HEK293 (cell line): Measurements from ENCODE around the gene DGKH.
A peak's percentile ranks its signal among the peaks of the same experiment; 100 is the strongest.

Experiments used
- KLF7 ChIP-seq: fragments of 450-650 bp; formaldehyde crosslinking; IDR thresholded peaks from 2 replicates; pipeline ENCODE4 v1.5.1; 2016; ENCODE audit warnings: missing biosample characterization, missing genetic modification characterization, borderline replicate concordance
- KLF9 ChIP-seq: fragments of 450-650 bp; formaldehyde crosslinking; IDR thresholded peaks from 2 replicates; pipeline ENCODE4 v1.5.1; 2016; ENCODE audit warnings: missing biosample characterization, missing genetic modification characterization, low read depth
- OSR2 ChIP-seq: fragments of 450-650 bp; formaldehyde crosslinking; IDR thresholded peaks from 2 replicates; pipeline ENCODE4 v1.5.1; 2016; ENCODE audit warnings: missing biosample characterization, missing genetic modification characterization
- OVOL3 ChIP-seq: fragments of 450-650 bp; formaldehyde crosslinking; IDR thresholded peaks from 2 replicates; pipeline ENCODE4 v1.5.1; 2016; ENCODE audit warnings: missing biosample characterization, missing genetic modification characterization
- PATZ1 ChIP-seq: fragments of 450-650 bp; formaldehyde crosslinking; IDR thresholded peaks from 2 replicates; pipeline ENCODE4 v1.5.1; 2016; ENCODE audit warnings: missing biosample characterization, missing genetic modification characterization
- PBX3 ChIP-seq: sonication (generic); formaldehyde crosslinking; IDR thresholded peaks from 2 replicates; pipeline ENCODE4 v1.8.1; 2022; ENCODE audit warnings: mild to moderate bottlenecking, moderate library complexity, missing genetic modification reagents
- SCRT1 ChIP-seq: fragments of 450-650 bp; formaldehyde crosslinking; IDR thresholded peaks from 2 replicates; pipeline ENCODE4 v1.5.1; 2016; ENCODE audit warnings: missing biosample characterization, missing genetic modification characterization, borderline replicate concordance
- SCRT2 ChIP-seq: fragments of 450-650 bp; formaldehyde crosslinking; IDR thresholded peaks from 2 replicates; pipeline ENCODE4 v1.5.1; 2016; ENCODE audit warnings: missing biosample characterization, missing genetic modification characterization
- TCF7L2 ChIP-seq: IDR thresholded peaks from 2 replicates; pipeline ENCODE4 v1.6.1; 2011; ENCODE audit warnings: low read depth, mild to moderate bottlenecking, inconsistent platforms, low read length, moderate library complexity, borderline replicate concordance
- ZFP37 ChIP-seq: fragments of 450-650 bp; formaldehyde crosslinking; IDR thresholded peaks from 2 replicates; pipeline ENCODE4 v1.5.1; 2016; ENCODE audit warnings: missing biosample characterization, missing genetic modification characterization
- ZNF10 ChIP-seq: fragments of 450-650 bp; formaldehyde crosslinking; IDR thresholded peaks from 2 replicates; pipeline ENCODE4 v1.5.1; 2017; ENCODE audit warnings: missing biosample characterization, missing genetic modification characterization
- ZNF112 ChIP-seq: fragments of 450-650 bp; formaldehyde crosslinking; IDR thresholded peaks from 2 replicates; pipeline ENCODE4 v1.5.0; 2017; ENCODE audit warnings: missing biosample characterization, missing genetic modification characterization
- ZNF121 ChIP-seq: fragments of 450-650 bp; formaldehyde crosslinking; IDR thresholded peaks from 2 replicates; pipeline ENCODE4 v1.5.1; 2016; ENCODE audit warnings: missing biosample characterization, missing genetic modification characterization
- ZNF138 ChIP-seq: fragments of 450-650 bp; formaldehyde crosslinking; IDR thresholded peaks from 2 replicates; pipeline ENCODE4 v1.5.1; 2016; ENCODE audit warnings: missing biosample characterization, missing genetic modification characterization, borderline replicate concordance
- ZNF157 ChIP-seq: fragments of 450-650 bp; formaldehyde crosslinking; IDR thresholded peaks from 2 replicates; pipeline ENCODE4 v1.5.1; 2016; ENCODE audit warnings: missing biosample characterization, missing genetic modification characterization
- ZNF16 ChIP-seq: fragments of 450-650 bp; formaldehyde crosslinking; IDR thresholded peaks from 2 replicates; pipeline ENCODE4 v1.5.1; 2016; ENCODE audit warnings: low read depth, missing biosample characterization, missing genetic modification characterization
- ZNF214 ChIP-seq: fragments of 450-650 bp; formaldehyde crosslinking; IDR thresholded peaks from 2 replicates; pipeline ENCODE4 v1.5.1; 2017; ENCODE audit warnings: missing biosample characterization, mild to moderate bottlenecking, missing genetic modification characterization, borderline replicate concordance
- ZNF280D ChIP-seq: fragments of 450-650 bp; formaldehyde crosslinking; IDR thresholded peaks from 2 replicates; pipeline ENCODE4 v1.5.1; 2016; ENCODE audit warnings: missing biosample characterization, missing genetic modification characterization
- ZNF311 ChIP-seq: fragments of 450-650 bp; formaldehyde crosslinking; IDR thresholded peaks from 2 replicates; pipeline ENCODE4 v1.5.1; 2017; ENCODE audit warnings: missing biosample characterization, missing genetic modification characterization, borderline replicate concordance
- ZNF394 ChIP-seq: fragments of 450-650 bp; formaldehyde crosslinking; IDR thresholded peaks from 2 replicates; pipeline ENCODE4 v1.5.1; 2016; ENCODE audit warnings: missing biosample characterization, missing genetic modification characterization, mild to moderate bottlenecking, moderate library complexity, borderline replicate concordance
- ZNF404 ChIP-seq: fragments of 450-650 bp; formaldehyde crosslinking; IDR thresholded peaks from 2 replicates; pipeline ENCODE4 v1.5.1; 2017; ENCODE audit warnings: missing biosample characterization, missing genetic modification characterization
- ZNF416 ChIP-seq: fragments of 450-650 bp; formaldehyde crosslinking; IDR thresholded peaks from 2 replicates; pipeline ENCODE4 v1.5.1; 2016; ENCODE audit warnings: missing biosample characterization, missing genetic modification characterization
- ZNF518A ChIP-seq: fragments of 450-650 bp; formaldehyde crosslinking; conservative IDR thresholded peaks from 2 replicates; pipeline ENCODE4 v1.5.1; 2016; ENCODE audit warnings: low read depth, missing biosample characterization, missing genetic modification characterization
- ZNF629 ChIP-seq: fragments of 450-650 bp; formaldehyde crosslinking; IDR thresholded peaks from 2 replicates; pipeline ENCODE4 v1.5.1; 2017; ENCODE audit warnings: missing biosample characterization, missing genetic modification characterization
- ZNF645 ChIP-seq: fragments of 450-650 bp; formaldehyde crosslinking; IDR thresholded peaks from 2 replicates; pipeline ENCODE4; 2016; ENCODE audit warnings: missing biosample characterization, missing genetic modification characterization
- TF ChIP-seq, protein P1 (sequence below): fragments of 450-650 bp; formaldehyde crosslinking; IDR thresholded peaks from 2 replicates; pipeline ENCODE4 v1.5.1; 2016; ENCODE audit warnings: missing biosample characterization, missing genetic modification characterization

DGKH gene

GRCh38 chr13:42048684-42049453 is 421 bp downstream of the DGKH start (continued):
- no peak for TF ChIP-seq ZNF645 (tag by site-specific recombination)
- TF ChIP-seq ZNF112 (tag by site-specific recombination): no peak
- no peak for TF ChIP-seq ZNF518A
- no peak for TF ChIP-seq ZNF214 (tag by site-specific recombination)
- no peak for TF ChIP-seq ZNF394 (tag by site-specific recombination)
- no peak for TF ChIP-seq TCF7L2
- no peak for TF ChIP-seq ZNF416
- TF ChIP-seq ZNF16 (tag by site-specific recombination): no peak
- TF ChIP-seq PATZ1: peak; percentile 26
- no peak for TF ChIP-seq ZNF404
- TF ChIP-seq ZFP37 (tag by site-specific recombination): no peak
- TF ChIP-seq SCRT2 (tag by site-specific recombination): no peak
- peak; percentile 57 for TF ChIP-seq KLF9
- TF ChIP-seq ZNF10 (tag by site-specific recombination): no peak
- peak; percentile 34; the same call in 1 of the 2 replicates for TF ChIP-seq OSR2 (tag by site-specific recombination)
- TF ChIP-seq KLF7: no peak
- 0 out of 2 replicates have a peak, but pooled peaks have one; percentile 30 for TF ChIP-seq ZNF629 (tag by site-specific recombination)
- TF ChIP-seq PBX3 (CRISPR knock-in tag): no peak
- TF ChIP-seq OVOL3 (tag by site-specific recombination): no peak
- no peak for TF ChIP-seq ZNF138 (tag by site-specific recombination)
- TF ChIP-seq ZNF121 (tag by site-specific recombination): no peak
- TF ChIP-seq SCRT1: no peak
- no peak for TF ChIP-seq ZNF311 (tag by site-specific recombination)
- no peak for TF ChIP-seq ZNF280D (tag by site-specific recombination)
- TF ChIP-seq, protein P1, sequence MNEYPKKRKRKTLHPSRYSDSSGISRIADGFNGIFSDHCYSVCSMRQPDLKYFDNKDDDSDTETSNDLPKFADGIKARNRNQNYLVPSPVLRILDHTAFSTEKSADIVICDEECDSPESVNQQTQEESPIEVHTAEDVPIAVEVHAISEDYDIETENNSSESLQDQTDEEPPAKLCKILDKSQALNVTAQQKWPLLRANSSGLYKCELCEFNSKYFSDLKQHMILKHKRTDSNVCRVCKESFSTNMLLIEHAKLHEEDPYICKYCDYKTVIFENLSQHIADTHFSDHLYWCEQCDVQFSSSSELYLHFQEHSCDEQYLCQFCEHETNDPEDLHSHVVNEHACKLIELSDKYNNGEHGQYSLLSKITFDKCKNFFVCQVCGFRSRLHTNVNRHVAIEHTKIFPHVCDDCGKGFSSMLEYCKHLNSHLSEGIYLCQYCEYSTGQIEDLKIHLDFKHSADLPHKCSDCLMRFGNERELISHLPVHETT: no peak
- TF ChIP-seq ZNF157 (tag by site-specific recombination): no peak
